ENCODE data around the gene NOXO1. TPM values are rescaled to one million over a fixed set of nuclear protein-coding genes. Genes with fewer than 3 reads are reported as not detected.
A peak's percentile ranks its signal among the peaks of the same experiment; 100 is the strongest.
"Not testable (repeated sequence)": the region's sequence is repeated elsewhere in the genome, so short reads cannot be mapped to it uniquely, and the experiment has no call there.

NOXO1 gene
- total and polyA plus RNA-seq, 7 experiments from 2014 or later: 0.17 to 1.3 (median 0.76) TPM

DNA sequence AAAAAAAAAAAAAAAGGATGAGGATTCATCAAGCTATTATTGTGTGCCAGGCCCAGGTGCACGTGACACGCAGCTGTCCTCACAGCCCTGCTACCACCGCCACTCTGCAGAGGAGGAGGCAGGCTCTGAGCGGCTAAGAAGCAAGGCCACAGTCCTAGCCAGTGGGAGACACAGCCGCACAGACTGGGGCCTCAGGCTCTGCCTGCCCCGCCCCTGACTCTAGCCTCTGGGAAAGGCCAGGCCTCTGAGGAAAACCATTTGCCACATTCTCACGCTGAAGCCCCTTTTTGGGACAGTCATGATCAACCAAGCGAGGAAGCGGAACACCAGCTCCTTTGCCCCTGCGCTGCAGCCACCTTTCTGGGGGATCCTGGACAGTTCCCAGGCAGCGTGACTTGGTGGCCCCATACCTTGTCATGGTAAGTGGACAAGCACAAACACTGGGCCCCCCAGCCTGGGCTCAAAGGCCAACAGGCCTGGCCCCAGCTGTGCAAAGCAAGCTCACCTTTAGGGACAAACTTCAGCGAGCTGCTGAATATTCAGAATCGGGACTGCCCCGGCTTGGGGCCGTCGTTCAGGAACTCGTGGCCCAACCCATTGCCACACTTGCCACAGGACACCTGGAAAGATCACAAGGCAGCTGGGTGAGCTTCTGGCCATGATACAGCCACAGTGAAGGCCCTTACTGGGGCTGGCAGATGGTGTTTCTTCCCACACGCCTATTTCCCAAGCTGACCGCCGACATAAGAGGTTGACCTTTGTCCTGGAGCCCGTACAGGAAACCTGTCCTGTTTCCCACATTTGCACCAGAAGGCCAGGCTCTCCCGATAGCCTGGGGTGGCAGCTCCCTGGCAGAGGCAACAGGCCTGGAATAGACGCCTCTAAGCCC, 40.8 kb downstream of the NOXO1 start:
- peaks cover 0 to 5% (median 0%) of the 10 kb centered on the region in 5 donors for H3K36me3 Mint-ChIP-seq
- peaks cover 6 to 7% of the 10 kb centered on the region in 2 donors for H3K4me1 ChIP-seq (ENCODE audit: control insufficient read depth in 2 of 2, insufficient read depth in 2 of 2, low read length in 2 of 2)
- H3K9me3 ChIP-seq (ENCODE audit: control insufficient read depth in 2 of 3, low read length in 3 of 3): no peaks in the 10 kb centered on the region
- no peaks in the 10 kb centered on the region for H3K27me3 Mint-ChIP-seq
- no peak overlapping the region for H3K4me3 ChIP-seq (ENCODE audit: low read length)
- H3K9me3 Mint-ChIP-seq: no peaks in the 10 kb centered on the region
- no peak overlapping the region for H3K27ac ChIP-seq (ENCODE audit: low read depth, low read length)
- ChIA-PET CTCF (interaction anchor here (0.5 to 1.3 kb wide), 3 partner anchors 11 to 235 kb away, joined by 3 to 7 read pairs (median 4); no protein-coding TSS in a partner anchor), POLR2A (interaction anchor here (2.3 to 5.0 kb wide), 2 partner anchors 24 to 158 kb away, joined by 6 to 52 read pairs; partner anchors contain the start of genes NUBP2, RPS2 and SPSB3)
- H3K36me3 ChIP-seq (ENCODE audit: control insufficient read depth in 2 of 3, insufficient read depth in 3 of 3, low read length in 3 of 3): peaks cover 0 to 28% (median 4%) of the 10 kb centered on the region in 3 experiments
- H3K27ac Mint-ChIP-seq: no peak overlapping the region
- intact Hi-C loops (cut with micrococcal nuclease): loop anchor here in 1 of 2 donors (5.0 to 10.0 kb wide), 5 partner anchors 236 to 633 kb away; partner anchors contain the start of genes CRAMP1, IFT140, MAPK8IP3 and TELO2
- H3K4me3 Mint-ChIP-seq: peak overlapping the region in 3 of 10 donors; percentile 13 to 45 (median 16)
- H3K27me3 ChIP-seq (ENCODE audit: control insufficient read depth in 2 of 2, insufficient read depth in 2 of 2, low read length in 2 of 2): no peaks in the 10 kb centered on the region
- DNase-seq: no peak
- H3K4me1 Mint-ChIP-seq: peaks cover 4 to 24% (median 11%) of the 10 kb centered on the region in 7 donors
- ATAC-seq: no peak

DNA sequence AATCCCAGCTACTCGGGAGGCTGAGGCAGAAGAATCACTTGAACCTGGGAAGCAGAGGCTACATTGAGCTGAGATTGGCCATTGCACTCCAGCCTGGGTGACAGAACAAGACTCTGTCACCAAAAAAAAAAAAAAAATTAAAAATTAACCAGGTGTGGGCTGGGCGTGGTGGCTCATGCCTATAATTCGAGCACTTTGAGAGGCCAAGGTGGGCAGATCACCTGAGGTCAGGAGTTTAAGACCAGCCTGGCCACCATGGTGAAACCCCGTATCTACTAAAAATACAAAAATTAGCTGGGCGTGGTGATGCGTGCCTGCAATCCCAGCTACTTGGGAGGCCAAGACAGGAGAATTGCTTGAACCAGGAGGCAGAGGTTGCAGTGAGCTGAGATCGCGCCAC, 41.4 kb downstream of the NOXO1 start:
- not testable (repeated sequence) for H3K9me3 Mint-ChIP-seq; H3K27ac Mint-ChIP-seq; H3K27ac ChIP-seq (ENCODE audit: low read depth, low read length); H3K27me3 ChIP-seq (ENCODE audit: control insufficient read depth in 2 of 2, insufficient read depth in 2 of 2, low read length in 2 of 2); H3K4me3 Mint-ChIP-seq; H3K9me3 ChIP-seq (ENCODE audit: control insufficient read depth in 2 of 3, low read length in 3 of 3); DNase-seq; H3K4me3 ChIP-seq (ENCODE audit: low read length); H3K36me3 Mint-ChIP-seq; H3K27me3 Mint-ChIP-seq; ATAC-seq; H3K4me1 ChIP-seq (ENCODE audit: control insufficient read depth in 2 of 2, insufficient read depth in 2 of 2, low read length in 2 of 2)
- H3K36me3 ChIP-seq (ENCODE audit: control insufficient read depth in 2 of 3, insufficient read depth in 3 of 3, low read length in 3 of 3): peaks cover 0 to 28% (median 4%) of the 10 kb centered on the region in 3 experiments
- POLR2A ChIA-PET: interaction anchor here (1.2 to 5.0 kb wide), 3 partner anchors 25 to 157 kb away, joined by 4 to 52 read pairs (median 6); partner anchors contain the start of genes NUBP2, RPS2 and SPSB3
- peaks cover 4 to 23% (median 11%) of the 10 kb centered on the region in 7 donors for H3K4me1 Mint-ChIP-seq
- intact Hi-C loops (cut with micrococcal nuclease): loop anchor here in 1 of 2 donors (5.0 to 10.0 kb wide), 5 partner anchors 235 to 633 kb away; partner anchors contain the start of genes CRAMP1, IFT140, MAPK8IP3 and TELO2
- CTCF ChIA-PET: interaction anchor here (0.6 kb wide), 2 partner anchors 12 to 75 kb away, joined by 3 read pairs; no protein-coding TSS in a partner anchor

DNA sequence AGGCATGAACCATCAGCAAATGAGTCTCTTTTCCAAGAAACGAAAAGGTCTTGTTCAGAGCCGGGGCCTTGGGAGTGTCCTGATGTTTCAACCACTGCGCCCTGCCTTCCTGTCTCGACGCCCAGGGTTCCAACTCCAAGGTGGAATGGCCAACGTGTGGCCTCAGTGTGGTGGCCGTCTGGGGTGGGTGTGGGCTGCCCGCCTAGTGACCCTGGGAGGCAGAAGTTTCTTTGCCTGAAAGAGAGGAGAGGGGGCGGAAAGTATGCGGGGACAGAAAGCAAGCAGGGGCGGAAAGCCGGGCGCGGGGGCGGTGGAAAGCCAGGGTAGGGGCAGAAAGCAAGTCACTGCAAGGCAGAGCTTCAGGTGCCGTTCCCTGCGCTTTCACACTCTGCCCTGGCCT, 42.4 kb downstream of the NOXO1 start:
- Mint-ChIP-seq H3K27me3 (no peaks in the 10 kb centered on the region), H3K4me3 (peak overlapping the region in 1 of 10 donors; percentile 61), H3K27ac (no peak overlapping the region), H3K9me3 (no peaks in the 10 kb centered on the region), H3K36me3 (peaks cover 0 to 5% (median 0%) of the 10 kb centered on the region in 5 donors), H3K4me1 (peaks cover 4 to 16% (median 11%) of the 10 kb centered on the region in 7 donors)
- intact Hi-C loops (cut with micrococcal nuclease): no loop called here
- ATAC-seq (no peak), DNase-seq (no peak)
- Histone ChIP-seq H3K4me1 (ENCODE audit: control insufficient read depth in 2 of 2, insufficient read depth in 2 of 2, low read length in 2 of 2) (peaks cover 6 to 7% of the 10 kb centered on the region in 2 donors), H3K27me3 (ENCODE audit: control insufficient read depth in 2 of 2, insufficient read depth in 2 of 2, low read length in 2 of 2) (no peaks in the 10 kb centered on the region), H3K9me3 (ENCODE audit: control insufficient read depth in 2 of 3, low read length in 3 of 3) (no peaks in the 10 kb centered on the region), H3K27ac (ENCODE audit: low read depth, low read length) (no peak overlapping the region), H3K36me3 (ENCODE audit: control insufficient read depth in 2 of 3, insufficient read depth in 3 of 3, low read length in 3 of 3) (peaks cover 0 to 28% (median 4%) of the 10 kb centered on the region in 3 experiments), H3K4me3 (ENCODE audit: low read length) (no peak overlapping the region)
- ChIA-PET POLR2A (interaction anchor here (1.2 kb wide), 1 partner anchor 26 kb away, joined by 4 read pairs; the partner anchor contains the start of gene RPS2), CTCF (no interaction called here)

DNA sequence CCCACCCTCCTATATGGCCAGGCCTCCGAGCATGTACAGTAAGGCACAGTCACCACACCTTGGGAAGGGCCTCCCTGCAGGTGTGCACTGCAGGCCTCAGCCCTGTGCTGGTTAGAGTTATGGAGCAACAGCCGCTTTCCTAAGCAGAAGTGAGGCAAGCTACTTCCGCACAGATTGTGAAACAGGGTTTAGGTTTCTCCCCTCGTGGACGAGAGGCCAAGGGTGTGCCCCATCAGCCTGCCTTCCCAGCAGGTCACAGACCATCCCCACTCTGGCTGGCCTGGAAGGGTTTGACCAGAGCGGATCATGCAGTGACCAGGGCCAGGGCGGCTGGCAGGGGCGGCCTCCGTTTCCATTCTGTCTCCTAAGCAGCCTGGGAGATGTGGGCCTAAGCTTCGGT, 43.0 kb downstream of the NOXO1 start:
- Histone ChIP-seq H3K4me3 (ENCODE audit: low read length) (no peak overlapping the region), H3K36me3 (ENCODE audit: control insufficient read depth in 2 of 3, insufficient read depth in 3 of 3, low read length in 3 of 3) (peaks cover 0 to 28% (median 4%) of the 10 kb centered on the region in 3 experiments), H3K9me3 (ENCODE audit: control insufficient read depth in 2 of 3, low read length in 3 of 3) (no peaks in the 10 kb centered on the region), H3K27ac (ENCODE audit: low read depth, low read length) (no peak overlapping the region), H3K4me1 (ENCODE audit: control insufficient read depth in 2 of 2, insufficient read depth in 2 of 2, low read length in 2 of 2) (peaks cover 6 to 7% of the 10 kb centered on the region in 2 donors), H3K27me3 (ENCODE audit: control insufficient read depth in 2 of 2, insufficient read depth in 2 of 2, low read length in 2 of 2) (no peaks in the 10 kb centered on the region)
- Mint-ChIP-seq H3K9me3 (no peaks in the 10 kb centered on the region), H3K36me3 (peaks cover 0 to 5% (median 0%) of the 10 kb centered on the region in 5 donors), H3K27ac (no peak overlapping the region), H3K27me3 (no peaks in the 10 kb centered on the region), H3K4me1 (peaks cover 0 to 11% (median 9%) of the 10 kb centered on the region in 7 donors), H3K4me3 (no peak overlapping the region)
- ChIA-PET CTCF (no interaction called here), POLR2A (no interaction called here)
- DNase-seq: no peak
- intact Hi-C loops (cut with micrococcal nuclease): no loop called here
- ATAC-seq: peak; percentile 2

DNA sequence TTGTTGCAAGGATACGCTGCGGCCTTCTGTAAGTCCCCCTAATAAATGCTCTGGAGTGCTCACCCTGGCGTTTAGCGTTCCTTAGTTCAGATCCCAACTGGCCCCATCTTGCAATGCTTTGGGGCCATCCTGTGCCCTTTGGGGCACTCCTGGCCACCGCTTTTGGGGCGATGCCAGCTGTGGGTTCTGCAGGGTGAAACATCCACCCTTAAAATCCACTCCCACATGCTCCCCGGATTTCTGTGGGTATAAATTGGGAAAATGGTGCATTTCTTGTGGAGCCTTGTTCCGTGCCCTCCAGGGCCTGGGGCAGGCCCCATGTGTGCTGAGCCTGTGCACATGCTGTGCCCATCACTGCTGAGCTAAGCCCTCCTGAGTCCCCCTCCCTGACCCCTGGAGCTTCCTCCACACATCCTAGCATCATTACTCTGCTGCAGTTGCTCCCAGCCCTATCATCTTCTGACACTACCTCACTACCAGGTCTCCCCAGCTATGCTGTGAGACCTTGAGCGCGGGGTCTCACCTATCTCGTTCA, 44.3 kb downstream of the NOXO1 start:
- Histone ChIP-seq H3K27ac (ENCODE audit: low read depth, low read length) (no peak overlapping the region), H3K9me3 (ENCODE audit: control insufficient read depth in 2 of 3, low read length in 3 of 3) (no peaks in the 10 kb centered on the region), H3K4me3 (ENCODE audit: low read length) (no peak overlapping the region), H3K4me1 (ENCODE audit: control insufficient read depth in 2 of 2, insufficient read depth in 2 of 2, low read length in 2 of 2) (peaks cover under 1 to 3% of the 10 kb centered on the region in 2 donors), H3K36me3 (ENCODE audit: control insufficient read depth in 2 of 3, insufficient read depth in 3 of 3, low read length in 3 of 3) (peaks cover 0 to 28% (median 4%) of the 10 kb centered on the region in 3 experiments), H3K27me3 (ENCODE audit: control insufficient read depth in 2 of 2, insufficient read depth in 2 of 2, low read length in 2 of 2) (no peaks in the 10 kb centered on the region)
- intact Hi-C loops (cut with micrococcal nuclease): no loop called here
- DNase-seq: no peak
- CTCF ChIA-PET: interaction anchor here (0.8 kb wide), 1 partner anchor 8 kb away, joined by 4 read pairs; no protein-coding TSS in a partner anchor
- Mint-ChIP-seq H3K27me3 (no peaks in the 10 kb centered on the region), H3K36me3 (peaks cover 0 to 5% (median 0%) of the 10 kb centered on the region in 5 donors), H3K27ac (no peak overlapping the region), H3K4me1 (peaks cover 0 to 11% (median 7%) of the 10 kb centered on the region in 7 donors), H3K9me3 (no peaks in the 10 kb centered on the region), H3K4me3 (no peak overlapping the region)
- POLR2A ChIA-PET: no interaction called here
- ATAC-seq: no peak

DNA sequence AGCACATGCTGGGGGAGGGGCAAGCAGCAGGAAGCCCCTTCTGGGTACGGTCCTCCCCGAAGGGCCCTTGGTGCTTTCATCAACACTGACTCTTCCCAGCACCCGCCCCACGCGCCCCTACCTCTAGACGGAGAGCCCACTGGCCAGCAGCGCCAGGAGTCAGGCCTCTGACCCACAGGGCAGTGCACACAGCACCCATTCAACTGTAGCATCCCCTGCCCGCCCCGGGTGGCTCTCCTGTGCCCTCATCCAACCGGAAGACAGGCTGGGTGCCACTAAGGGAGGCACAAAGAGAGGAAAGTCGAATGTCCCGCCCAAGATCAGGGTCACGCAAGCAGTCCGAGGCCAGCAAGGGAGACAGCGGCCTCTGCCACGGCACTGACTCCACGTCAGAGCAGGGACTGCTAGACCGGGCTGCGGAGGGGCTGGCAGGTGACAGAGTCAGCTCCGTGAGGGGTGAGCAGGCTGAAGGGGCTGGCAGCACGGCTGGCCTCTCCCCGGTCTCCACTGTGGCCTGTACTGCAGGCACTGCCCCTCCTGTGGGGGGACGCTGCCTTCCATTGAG, 48.1 kb downstream of the NOXO1 start:
- H3K9me3 ChIP-seq (ENCODE audit: control insufficient read depth in 2 of 3, low read length in 3 of 3): no peaks in the 10 kb centered on the region
- no peaks in the 10 kb centered on the region for H3K9me3 Mint-ChIP-seq
- peaks cover 0 to 5% (median 0%) of the 10 kb centered on the region in 3 experiments for H3K36me3 ChIP-seq (ENCODE audit: control insufficient read depth in 2 of 3, insufficient read depth in 3 of 3, low read length in 3 of 3)
- intact Hi-C loops (cut with micrococcal nuclease): no loop called here
- CTCF ChIA-PET: no interaction called here
- no peak overlapping the region for H3K27ac Mint-ChIP-seq
- no peaks in the 10 kb centered on the region for H3K4me1 ChIP-seq (ENCODE audit: control insufficient read depth in 2 of 2, insufficient read depth in 2 of 2, low read length in 2 of 2)
- H3K4me3 ChIP-seq (ENCODE audit: low read length): no peak overlapping the region
- ATAC-seq (no peak), DNase-seq (no peak)
- H3K27ac ChIP-seq (ENCODE audit: low read depth, low read length): no peak overlapping the region
- H3K4me3 Mint-ChIP-seq: no peak overlapping the region
- peaks cover 2 to 6% (median 4%) of the 10 kb centered on the region in 7 donors for H3K4me1 Mint-ChIP-seq
- POLR2A ChIA-PET: interaction anchor here (0.6 kb wide), 1 partner anchor 367 kb away, joined by 3 read pairs; no protein-coding TSS in a partner anchor
- peaks cover 0 to 1% (median 0%) of the 10 kb centered on the region in 5 donors for H3K36me3 Mint-ChIP-seq
- no peaks in the 10 kb centered on the region for H3K27me3 Mint-ChIP-seq
- no peaks in the 10 kb centered on the region for H3K27me3 ChIP-seq (ENCODE audit: control insufficient read depth in 2 of 2, insufficient read depth in 2 of 2, low read length in 2 of 2)

All from naive thymus-derived CD4-positive, alpha-beta T cell (primary cell).